ENCODE measurements around the gene SLC25A21. TPM values are rescaled to one million over a fixed set of nuclear protein-coding genes. Genes with fewer than 3 reads are reported as not detected.
A peak's percentile ranks its signal among the peaks of the same experiment; 100 is the strongest.

The SLC25A21 gene
- total and polyA plus RNA-seq, 8 donors, result 0.40 to 5.4 (median 1.3) TPM; not detected in 2

GRCh38 chr14:36941783-36942521, 230.5 kb downstream of the SLC25A21 start:
- peaks cover 0 to 6% (median 3%) of the 10 kb centered on the region in 4 donors for H3K4me1 ChIP-seq
- no peak overlapping the region for H3K4me3 ChIP-seq
- peak in 5 of 7 experiments; percentile 78 to 95 (median 88) for TF ChIP-seq CTCF (IDR thresholded peaks at IDR 0.05)
- TF ChIP-seq POLR2AphosphoS5 (IDR thresholded peaks at IDR 0.05), result no peak
- no peak for TF ChIP-seq POLR2A (IDR thresholded peaks at IDR 0.05)
- intact Hi-C loops (cut with DNase I; ENCODE audit: low total_unique reads), result no loop called here
- no peaks in the 10 kb centered on the region for H3K36me3 ChIP-seq
- WGBS, 5 donors, result 10 to 13% (median 12%) methylated on average over 12 of the region's 12 CpGs
- peak; percentile 77 to 87 for DNase-seq
- H3K27ac ChIP-seq, result no peak overlapping the region
- H3K9me3 ChIP-seq, result no peaks in the 10 kb centered on the region
- H3K27me3 ChIP-seq, result no peaks in the 10 kb centered on the region

GRCh38 chr14:36940476-36940875, 231.9 kb downstream of the SLC25A21 start:
- H3K27me3 ChIP-seq, result no peaks in the 10 kb centered on the region
- 73 to 84% (median 79%) methylated on average over 4 of the region's 4 CpGs for WGBS, 5 donors
- no peak overlapping the region for H3K4me3 ChIP-seq
- intact Hi-C loops (cut with DNase I; ENCODE audit: low total_unique reads), result no loop called here
- no peak for TF ChIP-seq POLR2A (IDR thresholded peaks at IDR 0.05)
- no peaks in the 10 kb centered on the region for H3K36me3 ChIP-seq
- DNase-seq, result no peak
- no peaks in the 10 kb centered on the region for H3K9me3 ChIP-seq
- H3K27ac ChIP-seq, result no peak overlapping the region
- peaks cover 0 to 6% (median 3%) of the 10 kb centered on the region in 4 donors for H3K4me1 ChIP-seq

- no peaks in the 10 kb centered on the region for H3K27me3 ChIP-seq
- peaks cover 0 to 6% (median 3%) of the 10 kb centered on the region in 4 donors for H3K4me1 ChIP-seq
- H3K27ac ChIP-seq, result no peak overlapping the region
- intact Hi-C loops (cut with DNase I; ENCODE audit: low total_unique reads), result loop anchor here (5.0 kb wide), 1 partner anchor 292 kb away; no protein-coding TSS in a partner anchor
- no peak for TF ChIP-seq POLR2A (IDR thresholded peaks at IDR 0.05)
- TF ChIP-seq CTCF (IDR thresholded peaks at IDR 0.05), result no peak
- TF ChIP-seq EP300 (IDR thresholded peaks at IDR 0.05), result no peak
- TF ChIP-seq POLR2AphosphoS5 (IDR thresholded peaks at IDR 0.05), result no peak
- H3K4me3 ChIP-seq, result no peak overlapping the region
- 80 to 93% (median 83%) methylated on average over 2 of the region's 2 CpGs for WGBS, 5 donors
- no peak for DNase-seq
- H3K36me3 ChIP-seq, result no peaks in the 10 kb centered on the region
- H3K9me3 ChIP-seq, result no peaks in the 10 kb centered on the region
Measured at GRCh38 chr14:36939265-36939664, 233.1 kb downstream of the SLC25A21 start.

- no peak overlapping the region for H3K4me3 ChIP-seq
- no peaks in the 10 kb centered on the region for H3K9me3 ChIP-seq
- H3K27ac ChIP-seq, result no peak overlapping the region
- H3K27me3 ChIP-seq, result no peaks in the 10 kb centered on the region
- TF ChIP-seq EP300 (IDR thresholded peaks at IDR 0.05) (no peak), CTCF (IDR thresholded peaks at IDR 0.05) (no peak), POLR2AphosphoS5 (IDR thresholded peaks at IDR 0.05) (no peak), POLR2A (IDR thresholded peaks at IDR 0.05) (no peak)
- peaks cover 0 to 6% (median 3%) of the 10 kb centered on the region in 4 donors for H3K4me1 ChIP-seq
- H3K36me3 ChIP-seq, result no peaks in the 10 kb centered on the region
- no peak for DNase-seq
- intact Hi-C loops (cut with DNase I; ENCODE audit: low total_unique reads), result loop anchor here (5.0 kb wide), 1 partner anchor 291 kb away; no protein-coding TSS in a partner anchor
Measured at GRCh38 chr14:36938678-36939077, 233.7 kb downstream of the SLC25A21 start.

Data from stomach (tissue), 9 donors.